Measurements from ENCODE around the gene CAND2.

- TF ChIP-seq, protein P1, sequence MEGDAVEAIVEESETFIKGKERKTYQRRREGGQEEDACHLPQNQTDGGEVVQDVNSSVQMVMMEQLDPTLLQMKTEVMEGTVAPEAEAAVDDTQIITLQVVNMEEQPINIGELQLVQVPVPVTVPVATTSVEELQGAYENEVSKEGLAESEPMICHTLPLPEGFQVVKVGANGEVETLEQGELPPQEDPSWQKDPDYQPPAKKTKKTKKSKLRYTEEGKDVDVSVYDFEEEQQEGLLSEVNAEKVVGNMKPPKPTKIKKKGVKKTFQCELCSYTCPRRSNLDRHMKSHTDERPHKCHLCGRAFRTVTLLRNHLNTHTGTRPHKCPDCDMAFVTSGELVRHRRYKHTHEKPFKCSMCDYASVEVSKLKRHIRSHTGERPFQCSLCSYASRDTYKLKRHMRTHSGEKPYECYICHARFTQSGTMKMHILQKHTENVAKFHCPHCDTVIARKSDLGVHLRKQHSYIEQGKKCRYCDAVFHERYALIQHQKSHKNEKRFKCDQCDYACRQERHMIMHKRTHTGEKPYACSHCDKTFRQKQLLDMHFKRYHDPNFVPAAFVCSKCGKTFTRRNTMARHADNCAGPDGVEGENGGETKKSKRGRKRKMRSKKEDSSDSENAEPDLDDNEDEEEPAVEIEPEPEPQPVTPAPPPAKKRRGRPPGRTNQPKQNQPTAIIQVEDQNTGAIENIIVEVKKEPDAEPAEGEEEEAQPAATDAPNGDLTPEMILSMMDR (conservative IDR thresholded peaks at IDR 0.05 in 1 of 2, IDR thresholded peaks at IDR 0.05 in 1 of 2; ENCODE audit: low read depth in 1 of 2, low read length in 2 of 2) = no peak
- TF ChIP-seq EZH2 (IDR thresholded peaks at IDR 0.05; ENCODE audit: low read length, missing control alignments) = no peak
Observed at GRCh38 chr3:12750658-12751071, 45.8 kb upstream of the CAND2 start.

All from fibroblast of lung (primary cell).